ENCODE data around the gene DCAKD.

DNA sequence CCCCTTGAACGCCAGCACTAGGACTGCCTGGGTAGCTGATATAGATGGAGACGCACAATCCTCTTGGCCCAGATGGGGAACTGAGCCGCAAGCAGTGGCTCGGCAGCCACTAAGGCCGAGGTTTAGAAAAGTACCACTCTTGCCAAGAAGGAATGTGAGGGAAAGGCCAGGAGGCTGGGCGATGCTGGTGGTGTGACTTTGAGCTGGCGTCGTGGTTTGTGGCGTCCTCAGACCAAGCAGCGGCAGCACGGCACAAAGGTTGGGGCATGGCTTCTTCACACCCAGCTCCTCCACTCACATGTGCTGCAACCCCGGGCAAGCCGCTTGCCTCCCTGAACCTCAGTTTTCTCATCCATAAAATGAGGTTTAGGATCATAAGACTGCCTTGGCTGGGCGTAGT, 15.6 kb downstream of the DCAKD start:
- TF ChIP-seq, protein P1, sequence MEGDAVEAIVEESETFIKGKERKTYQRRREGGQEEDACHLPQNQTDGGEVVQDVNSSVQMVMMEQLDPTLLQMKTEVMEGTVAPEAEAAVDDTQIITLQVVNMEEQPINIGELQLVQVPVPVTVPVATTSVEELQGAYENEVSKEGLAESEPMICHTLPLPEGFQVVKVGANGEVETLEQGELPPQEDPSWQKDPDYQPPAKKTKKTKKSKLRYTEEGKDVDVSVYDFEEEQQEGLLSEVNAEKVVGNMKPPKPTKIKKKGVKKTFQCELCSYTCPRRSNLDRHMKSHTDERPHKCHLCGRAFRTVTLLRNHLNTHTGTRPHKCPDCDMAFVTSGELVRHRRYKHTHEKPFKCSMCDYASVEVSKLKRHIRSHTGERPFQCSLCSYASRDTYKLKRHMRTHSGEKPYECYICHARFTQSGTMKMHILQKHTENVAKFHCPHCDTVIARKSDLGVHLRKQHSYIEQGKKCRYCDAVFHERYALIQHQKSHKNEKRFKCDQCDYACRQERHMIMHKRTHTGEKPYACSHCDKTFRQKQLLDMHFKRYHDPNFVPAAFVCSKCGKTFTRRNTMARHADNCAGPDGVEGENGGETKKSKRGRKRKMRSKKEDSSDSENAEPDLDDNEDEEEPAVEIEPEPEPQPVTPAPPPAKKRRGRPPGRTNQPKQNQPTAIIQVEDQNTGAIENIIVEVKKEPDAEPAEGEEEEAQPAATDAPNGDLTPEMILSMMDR (IDR thresholded peaks at IDR 0.05) = no peak
- TF ChIP-seq ZFX (IDR thresholded peaks at IDR 0.05; ENCODE audit: borderline replicate concordance) = no peak

Data from 22Rv1 (cell line).